ENCODE results near the gene JAZF1. TPM values are rescaled to one million over a fixed set of nuclear protein-coding genes. Genes with fewer than 3 reads are reported as not detected.

Gene JAZF1
- total RNA-seq, 1 donor from 2014 or later, result 36.1 TPM

- peaks cover 7% of the 10 kb centered on the region for H3K4me1 ChIP-seq
- no peaks in the 10 kb centered on the region for H3K36me3 ChIP-seq
- TF ChIP-seq, protein P1, sequence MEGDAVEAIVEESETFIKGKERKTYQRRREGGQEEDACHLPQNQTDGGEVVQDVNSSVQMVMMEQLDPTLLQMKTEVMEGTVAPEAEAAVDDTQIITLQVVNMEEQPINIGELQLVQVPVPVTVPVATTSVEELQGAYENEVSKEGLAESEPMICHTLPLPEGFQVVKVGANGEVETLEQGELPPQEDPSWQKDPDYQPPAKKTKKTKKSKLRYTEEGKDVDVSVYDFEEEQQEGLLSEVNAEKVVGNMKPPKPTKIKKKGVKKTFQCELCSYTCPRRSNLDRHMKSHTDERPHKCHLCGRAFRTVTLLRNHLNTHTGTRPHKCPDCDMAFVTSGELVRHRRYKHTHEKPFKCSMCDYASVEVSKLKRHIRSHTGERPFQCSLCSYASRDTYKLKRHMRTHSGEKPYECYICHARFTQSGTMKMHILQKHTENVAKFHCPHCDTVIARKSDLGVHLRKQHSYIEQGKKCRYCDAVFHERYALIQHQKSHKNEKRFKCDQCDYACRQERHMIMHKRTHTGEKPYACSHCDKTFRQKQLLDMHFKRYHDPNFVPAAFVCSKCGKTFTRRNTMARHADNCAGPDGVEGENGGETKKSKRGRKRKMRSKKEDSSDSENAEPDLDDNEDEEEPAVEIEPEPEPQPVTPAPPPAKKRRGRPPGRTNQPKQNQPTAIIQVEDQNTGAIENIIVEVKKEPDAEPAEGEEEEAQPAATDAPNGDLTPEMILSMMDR (IDR thresholded peaks at IDR 0.05), result no peak
- TF ChIP-seq POLR2A (IDR thresholded peaks at IDR 0.05) (no peak), POLR2AphosphoS5 (IDR thresholded peaks at IDR 0.05; ENCODE audit: insufficient read depth in 1 of 2, low read depth in 1 of 2) (no peak)
- H3K9me3 ChIP-seq, result no peaks in the 10 kb centered on the region
- H3K27ac ChIP-seq, result no peak overlapping the region
- no peak overlapping the region for H3K4me3 ChIP-seq
- DNase-seq (ENCODE audit: extremely low spot score in 2 of 2), result no peak
- intact Hi-C loops (cut with DNase I), result no loop called here
- no peaks in the 10 kb centered on the region for H3K27me3 ChIP-seq
Observed at GRCh38 chr7:27826357-27826756, 354.2 kb downstream of the JAZF1 start.

DNA sequence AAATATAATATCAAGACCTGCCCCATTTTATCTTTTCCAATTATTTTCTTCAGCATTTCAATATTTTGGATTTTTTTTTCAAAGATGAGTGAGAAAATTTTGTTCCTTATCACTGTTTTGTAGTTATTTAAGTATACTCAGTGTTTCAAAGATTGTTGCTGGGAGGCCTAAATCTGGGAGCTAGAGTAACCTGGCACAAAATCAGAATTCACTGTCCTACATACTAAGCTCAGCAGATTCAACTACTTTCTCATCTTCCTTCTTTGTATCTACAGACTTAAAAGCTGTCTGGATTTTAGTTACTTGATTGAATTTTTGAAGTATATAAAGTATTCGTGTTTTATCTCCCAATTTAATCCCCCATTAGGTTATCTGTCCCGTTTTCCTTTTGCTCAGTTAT is 354.7 kb downstream of the JAZF1 start:
- Histone ChIP-seq H3K4me1 (peaks cover 7% of the 10 kb centered on the region), H3K9me3 (no peaks in the 10 kb centered on the region), H3K4me3 (no peak overlapping the region), H3K27me3 (no peaks in the 10 kb centered on the region), H3K27ac (no peak overlapping the region), H3K36me3 (no peaks in the 10 kb centered on the region)
- TF ChIP-seq POLR2A (IDR thresholded peaks at IDR 0.05), result no peak
- no peak for DNase-seq (ENCODE audit: extremely low spot score in 2 of 2)
- intact Hi-C loops (cut with DNase I), result no loop called here

DNA sequence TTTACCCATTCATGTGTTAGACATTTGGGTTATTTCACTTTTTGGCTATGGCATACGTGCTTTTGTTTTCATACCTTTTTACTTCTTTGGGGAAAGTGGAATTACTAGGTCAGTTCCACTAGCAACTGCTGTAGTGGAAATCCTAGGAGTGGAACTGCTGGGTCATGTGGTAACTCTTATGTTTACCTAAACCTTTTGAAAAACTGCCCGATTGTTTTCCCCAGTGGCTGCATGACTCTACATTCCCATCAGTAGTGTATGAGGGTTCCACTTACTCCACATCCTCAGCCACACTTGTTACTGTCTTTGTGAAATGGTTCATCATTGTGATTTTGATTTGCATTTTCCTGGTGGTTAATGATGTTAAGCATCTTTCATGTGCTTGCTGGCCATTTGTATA is 358.4 kb downstream of the JAZF1 start:
- TF ChIP-seq POLR2AphosphoS5 (IDR thresholded peaks at IDR 0.05; ENCODE audit: insufficient read depth in 1 of 2, low read depth in 1 of 2), result no peak
- TF ChIP-seq POLR2A (IDR thresholded peaks at IDR 0.05), result no peak
- TF ChIP-seq, protein P1 (IDR thresholded peaks at IDR 0.05), result no peak
- no peaks in the 10 kb centered on the region for H3K9me3 ChIP-seq
- H3K27ac ChIP-seq, result no peak overlapping the region
- no peak overlapping the region for H3K4me3 ChIP-seq
- H3K4me1 ChIP-seq, result peaks cover 7% of the 10 kb centered on the region
- DNase-seq (ENCODE audit: extremely low spot score in 2 of 2), result no peak
- peaks cover 0 to 15% of the 10 kb centered on the region in 2 donors for H3K36me3 ChIP-seq
- no peaks in the 10 kb centered on the region for H3K27me3 ChIP-seq
- intact Hi-C loops (cut with DNase I), result no loop called here

DNA sequence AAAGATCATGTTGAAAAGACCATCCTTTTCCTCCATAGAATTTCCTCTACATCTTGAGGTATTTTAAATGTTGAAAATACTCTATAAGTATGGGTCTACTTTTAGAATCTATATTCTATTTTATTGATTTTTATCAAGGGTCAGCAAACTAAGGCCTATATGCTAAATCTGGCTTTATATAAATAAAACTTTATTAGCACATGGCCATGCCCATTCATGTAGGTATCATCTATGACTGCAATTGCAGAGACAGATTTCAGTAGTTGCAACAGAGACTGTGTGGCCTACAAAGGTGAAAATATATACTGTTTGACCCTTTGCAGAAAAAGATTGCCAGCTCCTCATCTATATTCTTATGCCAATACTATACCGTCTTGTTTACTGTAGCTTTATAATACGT is 367.9 kb downstream of the JAZF1 start:
- no peak for DNase-seq (ENCODE audit: extremely low spot score in 2 of 2)
- no peak overlapping the region for H3K4me3 ChIP-seq
- no peak overlapping the region for H3K27ac ChIP-seq
- H3K36me3 ChIP-seq, result peaks cover 0 to 17% of the 10 kb centered on the region in 2 donors
- H3K4me1 ChIP-seq, result no peaks in the 10 kb centered on the region
- no peaks in the 10 kb centered on the region for H3K27me3 ChIP-seq
- intact Hi-C loops (cut with DNase I), result no loop called here
- H3K9me3 ChIP-seq, result no peaks in the 10 kb centered on the region
- TF ChIP-seq, protein P1 (IDR thresholded peaks at IDR 0.05), result no peak
- TF ChIP-seq POLR2AphosphoS5 (IDR thresholded peaks at IDR 0.05; ENCODE audit: insufficient read depth in 1 of 2, low read depth in 1 of 2), result no peak
- no peak for TF ChIP-seq POLR2A (IDR thresholded peaks at IDR 0.05)

DNA sequence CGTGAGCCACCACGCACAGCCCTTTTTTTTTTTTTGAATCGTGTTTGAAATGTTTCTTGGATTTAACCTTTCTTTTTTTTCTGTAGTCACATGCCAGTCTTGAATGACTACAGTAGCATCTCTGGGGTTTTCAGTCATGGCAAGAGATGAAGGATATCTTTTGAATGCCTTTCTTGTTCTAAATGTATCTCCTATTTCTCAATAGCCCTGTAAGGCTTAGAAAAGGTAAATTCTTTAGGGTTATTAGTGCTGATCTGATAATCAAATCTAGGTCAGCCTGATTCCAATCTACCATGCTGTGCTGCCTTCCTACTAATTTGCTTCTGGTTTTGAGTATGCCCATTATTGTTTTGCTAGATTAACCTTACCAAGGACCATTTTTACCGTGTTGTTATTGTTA is 370.4 kb downstream of the JAZF1 start:
- Histone ChIP-seq H3K4me3 (no peak overlapping the region), H3K27me3 (no peaks in the 10 kb centered on the region), H3K27ac (no peak overlapping the region), H3K36me3 (no peaks in the 10 kb centered on the region), H3K9me3 (no peaks in the 10 kb centered on the region), H3K4me1 (no peaks in the 10 kb centered on the region)
- DNase-seq (ENCODE audit: extremely low spot score in 2 of 2), result no peak
- intact Hi-C loops (cut with DNase I), result no loop called here
- TF ChIP-seq POLR2A (IDR thresholded peaks at IDR 0.05) (no peak), POLR2AphosphoS5 (IDR thresholded peaks at IDR 0.05; ENCODE audit: insufficient read depth in 1 of 2, low read depth in 1 of 2) (no peak)
- TF ChIP-seq, protein P1 (IDR thresholded peaks at IDR 0.05), result no peak

DNA sequence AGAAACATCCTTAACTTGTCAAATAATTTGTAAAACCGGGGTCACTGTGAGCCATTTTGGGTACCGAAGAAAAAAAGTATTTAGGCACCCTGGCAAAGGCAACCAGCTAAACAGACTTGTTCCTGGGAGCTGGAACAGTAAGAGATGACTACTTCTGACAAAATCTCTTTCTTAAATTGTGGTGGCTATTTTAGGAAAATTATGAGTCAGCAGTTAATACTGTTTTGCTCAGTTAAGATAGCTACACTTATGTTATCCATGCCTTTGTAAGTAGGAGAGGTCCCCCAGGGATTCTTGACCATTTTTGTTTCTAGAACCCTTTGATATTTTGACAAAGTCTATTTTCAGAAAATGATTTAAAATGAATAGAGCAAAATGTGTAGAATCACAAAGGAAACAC is 372.0 kb downstream of the JAZF1 start:
- TF ChIP-seq, protein P1 (IDR thresholded peaks at IDR 0.05), result no peak
- TF ChIP-seq POLR2AphosphoS5 (IDR thresholded peaks at IDR 0.05; ENCODE audit: insufficient read depth in 1 of 2, low read depth in 1 of 2) (no peak), POLR2A (IDR thresholded peaks at IDR 0.05) (no peak)
- intact Hi-C loops (cut with DNase I), result no loop called here
- no peak overlapping the region for H3K27ac ChIP-seq

More for the DNA sequence above, 372.0 kb downstream of the JAZF1 start:
- no peak overlapping the region for H3K4me3 ChIP-seq
- no peaks in the 10 kb centered on the region for H3K4me1 ChIP-seq
- H3K9me3 ChIP-seq, result no peaks in the 10 kb centered on the region
- H3K27me3 ChIP-seq, result no peaks in the 10 kb centered on the region
- no peak for DNase-seq (ENCODE audit: extremely low spot score in 2 of 2)
- no peaks in the 10 kb centered on the region for H3K36me3 ChIP-seq
